Measurements from ENCODE around the gene OPTN.

DNA sequence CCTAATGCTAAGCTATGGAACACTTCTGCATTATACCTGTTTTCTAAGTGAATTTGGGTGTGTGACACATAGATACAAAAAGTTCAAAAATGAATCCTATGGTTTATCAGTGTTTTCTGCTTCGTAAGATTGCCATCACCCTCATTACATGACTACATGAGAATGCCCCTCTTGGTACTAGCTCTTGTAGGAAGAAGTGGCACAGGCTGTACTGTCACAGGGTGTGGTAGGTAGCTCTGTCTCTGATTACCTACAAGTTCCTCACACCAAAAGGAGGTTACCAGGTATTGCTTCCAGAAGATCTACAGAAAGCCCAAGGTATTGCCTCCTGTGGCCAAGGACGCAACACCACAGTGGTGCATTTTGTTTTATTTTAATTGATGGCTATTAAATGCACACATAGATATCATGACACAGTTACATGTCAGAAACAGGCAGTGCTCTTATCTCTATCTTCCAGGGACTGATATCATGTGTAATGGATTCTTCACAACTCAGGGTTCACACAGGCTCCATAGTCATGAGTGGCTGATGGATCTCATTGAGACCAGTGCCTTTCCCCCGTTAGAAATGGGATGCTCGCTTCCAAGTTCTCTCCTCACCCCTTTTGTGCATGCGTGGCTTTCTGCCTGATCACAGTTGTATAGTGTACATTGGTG lies 6.6 kb downstream of the OPTN start:
- TF ChIP-seq EZH2 (IDR thresholded peaks at IDR 0.05; ENCODE audit: borderline replicate concordance, low read length), result no peak
- TF ChIP-seq, protein P1, sequence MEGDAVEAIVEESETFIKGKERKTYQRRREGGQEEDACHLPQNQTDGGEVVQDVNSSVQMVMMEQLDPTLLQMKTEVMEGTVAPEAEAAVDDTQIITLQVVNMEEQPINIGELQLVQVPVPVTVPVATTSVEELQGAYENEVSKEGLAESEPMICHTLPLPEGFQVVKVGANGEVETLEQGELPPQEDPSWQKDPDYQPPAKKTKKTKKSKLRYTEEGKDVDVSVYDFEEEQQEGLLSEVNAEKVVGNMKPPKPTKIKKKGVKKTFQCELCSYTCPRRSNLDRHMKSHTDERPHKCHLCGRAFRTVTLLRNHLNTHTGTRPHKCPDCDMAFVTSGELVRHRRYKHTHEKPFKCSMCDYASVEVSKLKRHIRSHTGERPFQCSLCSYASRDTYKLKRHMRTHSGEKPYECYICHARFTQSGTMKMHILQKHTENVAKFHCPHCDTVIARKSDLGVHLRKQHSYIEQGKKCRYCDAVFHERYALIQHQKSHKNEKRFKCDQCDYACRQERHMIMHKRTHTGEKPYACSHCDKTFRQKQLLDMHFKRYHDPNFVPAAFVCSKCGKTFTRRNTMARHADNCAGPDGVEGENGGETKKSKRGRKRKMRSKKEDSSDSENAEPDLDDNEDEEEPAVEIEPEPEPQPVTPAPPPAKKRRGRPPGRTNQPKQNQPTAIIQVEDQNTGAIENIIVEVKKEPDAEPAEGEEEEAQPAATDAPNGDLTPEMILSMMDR (IDR thresholded peaks at IDR 0.05; ENCODE audit: low read length), result no peak

Measured in OCI-LY1 (cell line).